AG08396 (cell line): ENCODE results near the gene XKR8.

Experiments
- DNase-seq: peaks from one replicate; pipeline ENCODE4 v3.0.0; 2012; ENCODE audit warnings: low spot score, mixed read lengths

Gene XKR8

DNA sequence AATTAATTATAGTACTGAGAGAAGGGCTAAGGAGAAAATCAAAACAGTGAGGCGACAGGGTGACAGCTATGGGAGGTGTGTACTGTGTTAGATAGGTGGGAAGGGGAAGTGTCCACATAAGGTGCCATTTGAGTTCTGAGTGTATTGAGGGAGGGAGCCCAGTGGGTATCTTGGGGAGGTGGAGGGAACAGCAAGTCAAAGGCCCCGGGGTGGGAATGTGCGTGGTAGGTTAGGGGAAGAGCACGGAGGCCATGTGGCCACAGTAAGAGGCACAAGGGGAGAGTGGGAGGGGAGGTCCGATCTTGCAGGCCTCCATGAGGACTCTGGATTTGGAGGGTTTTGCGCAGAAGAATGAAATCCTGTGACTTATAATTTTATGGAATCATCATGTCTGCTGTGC lies 3.0 kb upstream of the XKR8 start:
- no peak for DNase-seq

DNA sequence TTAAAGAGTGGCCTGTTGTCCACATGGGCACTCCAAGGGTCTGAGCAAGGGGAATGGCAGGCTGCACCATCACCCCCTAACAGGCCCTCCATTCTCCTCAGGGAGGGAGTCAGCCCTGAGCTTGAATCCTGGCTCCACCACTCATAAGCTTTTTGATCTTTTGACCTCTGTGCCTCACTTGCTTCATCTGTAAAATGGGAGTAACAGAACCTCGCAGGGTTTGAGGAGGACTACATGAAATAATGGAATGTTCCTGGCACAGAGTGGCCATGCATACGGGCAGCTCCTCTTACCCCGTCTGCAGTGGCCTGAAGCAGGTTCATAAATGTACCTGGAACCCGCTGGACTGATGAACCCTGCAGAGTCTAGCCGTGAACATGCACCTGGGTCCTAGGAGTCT lies 2.1 kb upstream of the XKR8 start:
- no peak for DNase-seq

DNA sequence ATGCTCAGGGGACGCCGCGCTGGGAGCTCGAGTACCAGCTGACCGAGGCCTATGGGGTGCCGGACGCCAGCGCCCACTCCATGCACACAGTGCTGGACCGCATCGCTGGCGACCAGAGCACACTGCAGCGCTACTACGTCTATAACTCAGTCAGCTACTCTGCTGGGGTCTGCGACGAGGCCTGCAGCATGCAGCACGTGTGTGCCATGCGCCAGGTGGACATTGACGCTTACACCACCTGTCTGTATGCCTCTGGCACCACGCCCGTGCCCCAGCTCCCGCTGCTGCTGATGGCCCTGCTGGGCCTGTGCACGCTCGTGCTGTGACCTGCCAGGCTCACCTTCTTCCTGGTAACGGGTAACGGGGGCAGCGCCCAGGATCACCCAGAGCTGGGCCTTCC lies 1.3 kb upstream of the XKR8 start:
- no peak for DNase-seq

DNA sequence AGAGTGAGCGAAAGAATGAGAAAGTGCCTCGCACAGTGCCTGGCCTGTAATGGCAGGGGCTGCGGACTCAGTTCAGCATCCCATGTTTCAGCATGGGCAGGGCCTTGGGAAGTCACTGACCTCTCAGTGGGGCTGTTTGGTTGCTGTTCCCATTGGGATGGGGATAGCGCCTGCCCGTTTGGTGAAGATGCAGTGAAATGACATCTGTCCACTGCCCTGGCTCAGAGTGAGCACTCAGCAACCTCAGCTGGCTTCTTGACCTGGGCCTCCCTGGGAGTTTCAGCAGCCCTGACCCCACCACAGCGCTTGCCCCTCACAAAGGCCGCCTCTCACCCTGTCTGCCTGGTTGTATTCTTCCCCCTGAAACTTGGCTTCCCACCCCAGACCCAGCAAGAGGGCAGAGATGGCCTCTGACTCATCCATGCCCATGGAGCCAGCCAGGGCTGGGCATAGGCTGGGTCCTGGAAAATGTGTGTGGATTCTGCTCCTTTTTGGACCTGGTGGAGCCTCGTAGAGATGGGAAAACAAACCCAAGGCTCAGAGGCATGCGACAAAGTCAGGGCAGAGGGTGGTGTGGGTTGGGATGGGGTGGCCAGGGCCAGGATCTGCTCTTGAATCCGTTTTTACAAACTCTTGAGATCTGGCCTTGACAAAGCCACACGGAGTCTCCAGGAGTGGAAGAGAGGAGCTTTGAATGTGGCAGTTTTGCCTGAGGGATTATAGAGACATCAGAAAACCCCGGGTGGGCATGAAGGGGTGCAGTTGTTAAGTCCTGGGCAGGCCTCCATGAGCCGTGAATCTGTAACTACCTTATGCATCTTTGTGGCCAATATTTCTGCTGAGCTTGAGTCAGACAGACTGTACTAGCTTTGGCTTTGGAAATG lies 1.2 kb downstream of the XKR8 start:
- DNase-seq, result peak; percentile 65

DNA sequence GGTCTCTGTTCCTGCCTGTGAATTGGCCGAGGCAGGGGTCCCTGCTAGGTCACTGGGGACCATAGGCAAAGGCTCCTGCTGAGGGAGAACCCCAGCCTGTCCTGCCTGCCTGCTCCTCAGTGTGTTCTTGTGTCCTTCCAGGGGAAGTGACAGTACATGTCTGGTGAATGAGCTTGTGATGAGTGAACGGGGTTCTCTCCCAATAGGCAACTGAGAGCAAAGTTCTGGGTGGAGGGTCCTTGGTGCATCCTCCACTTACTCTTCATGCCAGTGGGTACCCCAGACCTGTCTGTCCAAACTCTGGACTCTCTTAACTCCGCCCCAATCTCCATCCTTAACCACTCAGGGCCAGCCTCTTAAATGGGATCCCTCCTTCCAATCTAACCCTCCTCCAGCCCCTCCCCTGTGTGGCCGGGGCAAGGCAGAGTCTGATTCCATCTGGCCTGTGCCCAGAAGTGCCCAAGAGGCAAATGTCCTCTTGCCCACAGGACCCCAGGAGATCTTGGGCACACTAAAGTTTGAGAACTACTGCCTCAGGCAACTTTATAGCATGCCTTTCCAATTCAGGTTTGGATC lies 2.0 kb downstream of the XKR8 start:
- DNase-seq, result peak; percentile 27

DNA sequence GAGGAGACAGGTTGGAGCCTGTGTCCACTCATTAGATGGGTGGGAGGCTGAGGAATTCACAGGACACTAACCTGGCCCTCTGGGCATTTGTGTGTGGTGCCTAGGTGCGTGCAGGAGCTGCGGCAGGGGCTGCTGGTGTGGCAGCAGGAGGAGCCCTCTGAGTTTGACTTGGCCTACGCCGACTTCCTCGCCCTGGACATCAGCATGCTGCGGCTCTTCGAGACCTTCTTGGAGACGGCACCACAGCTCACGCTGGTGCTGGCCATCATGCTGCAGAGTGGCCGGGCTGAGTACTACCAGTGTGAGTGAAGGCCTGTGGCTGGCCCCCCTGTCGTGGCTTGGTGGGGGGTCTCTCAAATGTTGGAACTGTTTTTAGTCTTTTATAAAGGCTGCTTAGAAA lies 3.6 kb downstream of the XKR8 start:
- DNase-seq, result no peak

DNA sequence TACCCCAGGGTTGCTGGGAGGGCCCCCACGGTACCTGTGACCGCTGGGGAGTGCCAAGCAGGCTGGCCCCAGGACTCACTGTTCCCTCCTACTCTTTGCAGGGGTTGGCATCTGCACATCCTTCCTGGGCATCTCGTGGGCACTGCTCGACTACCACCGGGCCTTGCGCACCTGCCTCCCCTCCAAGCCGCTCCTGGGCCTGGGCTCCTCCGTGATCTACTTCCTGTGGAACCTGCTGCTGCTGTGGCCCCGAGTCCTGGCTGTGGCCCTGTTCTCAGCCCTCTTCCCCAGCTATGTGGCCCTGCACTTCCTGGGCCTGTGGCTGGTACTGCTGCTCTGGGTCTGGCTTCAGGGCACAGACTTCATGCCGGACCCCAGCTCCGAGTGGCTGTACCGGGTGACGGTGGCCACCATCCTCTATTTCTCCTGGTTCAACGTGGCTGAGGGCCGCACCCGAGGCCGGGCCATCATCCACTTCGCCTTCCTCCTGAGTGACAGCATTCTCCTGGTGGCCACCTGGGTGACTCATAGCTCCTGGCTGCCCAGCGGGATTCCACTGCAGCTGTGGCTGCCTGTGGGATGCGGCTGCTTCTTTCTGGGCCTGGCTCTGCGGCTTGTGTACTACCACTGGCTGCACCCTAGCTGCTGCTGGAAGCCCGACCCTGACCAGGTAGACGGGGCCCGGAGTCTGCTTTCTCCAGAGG lies 6.8 kb downstream of the XKR8 start:
- no peak for DNase-seq

DNA sequence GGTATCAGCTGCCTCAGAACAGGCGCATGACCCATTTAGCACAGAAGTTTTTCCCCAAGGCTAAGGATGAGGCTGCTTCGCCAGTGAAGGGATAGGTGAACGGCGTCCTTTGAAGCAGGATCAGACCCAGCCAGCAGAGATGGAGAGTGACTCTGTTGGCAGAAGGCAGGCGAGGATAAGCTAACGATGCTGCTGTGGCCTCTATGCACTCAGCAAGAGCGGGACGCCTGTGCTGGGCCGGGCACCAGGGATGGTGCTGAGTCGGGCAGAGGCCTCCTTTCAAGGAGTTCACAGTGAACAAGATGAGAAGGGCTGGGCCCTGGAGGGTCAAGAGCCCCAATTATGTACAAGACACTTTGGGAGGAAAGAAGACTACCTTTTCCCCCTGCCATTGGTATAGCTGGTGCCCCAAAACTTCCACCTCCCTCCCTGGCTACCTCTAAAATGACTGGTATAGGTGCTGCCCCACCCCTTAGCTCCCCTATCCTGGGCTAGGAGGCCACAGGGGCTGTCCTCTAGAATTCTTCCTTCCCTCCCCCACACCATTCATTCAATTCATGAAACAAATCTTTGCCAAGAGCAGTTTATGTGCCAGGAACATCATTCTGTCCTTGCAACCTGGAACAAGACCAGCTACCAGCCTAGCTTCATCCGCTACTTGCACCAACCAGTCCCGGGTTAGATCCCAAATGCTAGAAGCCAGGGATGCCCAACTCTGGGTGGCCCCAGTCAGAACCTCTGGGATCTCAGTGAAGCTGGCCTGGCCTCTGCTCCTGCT lies 7.5 kb downstream of the XKR8 start:
- no peak for DNase-seq

DNA sequence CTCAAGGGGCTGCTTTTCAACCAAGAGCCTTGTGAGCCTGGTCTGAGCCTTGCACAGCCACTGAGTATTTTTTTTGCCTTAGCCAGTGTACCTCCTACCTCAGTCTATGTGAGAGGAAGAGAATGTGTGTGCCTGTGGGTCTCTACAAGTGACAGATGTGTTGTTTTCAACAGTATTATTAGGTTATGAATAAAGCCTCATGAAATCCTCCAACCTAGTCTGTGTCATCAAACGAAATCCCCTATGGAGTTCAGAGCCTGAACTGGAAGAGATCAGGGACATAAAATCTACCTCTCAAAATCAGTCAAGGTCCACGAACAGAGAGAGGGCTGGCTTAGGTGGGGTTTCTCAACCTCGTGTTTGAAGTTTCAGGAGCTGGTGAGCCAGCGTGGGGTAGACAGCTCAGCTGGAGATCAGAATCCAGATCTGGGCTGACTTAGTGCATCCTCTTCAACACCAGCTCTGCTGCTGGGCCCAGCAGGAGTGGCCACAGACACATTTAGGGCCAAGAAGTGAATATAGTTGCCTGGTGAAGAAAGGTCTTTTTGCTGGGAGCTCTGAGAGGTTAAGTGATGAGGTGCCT lies 8.2 kb downstream of the XKR8 start:
- no peak for DNase-seq

DNA sequence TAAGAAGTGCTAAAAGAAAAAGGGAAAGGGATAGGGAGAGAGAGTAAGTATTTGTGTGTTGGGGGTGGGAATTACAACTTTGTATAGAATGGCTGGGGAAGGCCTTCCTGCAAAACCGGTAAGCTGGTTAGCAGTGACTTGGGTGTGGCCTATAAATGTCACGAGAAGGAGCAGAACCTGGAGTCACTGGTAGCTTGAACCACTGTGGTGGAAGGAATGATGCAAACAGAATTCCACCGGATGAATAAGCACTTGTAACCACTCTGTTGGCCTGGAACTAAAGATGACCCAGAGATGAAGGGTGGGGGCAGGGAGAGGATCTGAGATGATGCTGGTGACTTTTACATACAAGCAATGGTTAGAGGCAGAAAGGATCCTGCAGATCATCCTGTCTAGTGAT lies 8.9 kb downstream of the XKR8 start:
- DNase-seq, result peak; percentile 87

DNA sequence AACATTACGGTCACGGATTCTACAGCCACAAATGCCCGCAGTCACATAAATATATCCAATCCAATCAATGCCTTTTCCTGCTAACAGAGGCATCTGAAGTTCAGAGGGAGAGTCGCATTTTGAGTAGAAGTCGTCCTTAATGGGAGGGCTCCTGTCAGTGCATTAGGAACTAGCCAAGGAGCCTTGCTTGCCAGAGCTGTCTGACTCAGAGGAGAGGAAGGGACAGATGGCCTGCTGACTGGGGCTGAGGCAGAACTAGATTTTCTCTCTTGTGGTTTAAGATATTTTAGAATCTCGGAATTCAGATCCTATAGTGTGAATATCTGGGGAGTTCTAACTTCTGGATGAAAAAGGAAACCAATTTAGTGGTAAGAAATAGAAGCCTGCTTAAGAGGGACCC lies 10.6 kb downstream of the XKR8 start:
- peak; percentile 83 for DNase-seq

DNA sequence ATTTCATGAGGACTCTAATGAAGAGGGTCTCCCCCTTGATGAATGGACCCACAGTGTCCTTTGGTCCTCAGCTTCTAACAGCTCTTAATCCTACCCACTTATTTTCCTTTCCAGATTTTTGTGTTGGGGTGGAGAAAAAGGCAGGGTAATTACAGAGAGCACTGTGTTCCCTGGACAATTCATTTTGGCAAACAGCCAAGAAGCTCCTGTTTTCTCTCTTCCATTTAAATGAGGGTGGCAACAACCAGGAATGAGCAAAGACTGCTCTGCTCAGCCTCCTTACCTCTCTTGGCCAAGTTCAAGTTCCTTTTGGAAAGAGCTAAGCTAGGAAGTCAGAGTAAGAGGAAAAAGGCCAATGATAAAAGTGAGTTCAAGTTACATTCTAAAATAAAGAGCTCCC lies 11.9 kb downstream of the XKR8 start:
- DNase-seq, result no peak

DNA sequence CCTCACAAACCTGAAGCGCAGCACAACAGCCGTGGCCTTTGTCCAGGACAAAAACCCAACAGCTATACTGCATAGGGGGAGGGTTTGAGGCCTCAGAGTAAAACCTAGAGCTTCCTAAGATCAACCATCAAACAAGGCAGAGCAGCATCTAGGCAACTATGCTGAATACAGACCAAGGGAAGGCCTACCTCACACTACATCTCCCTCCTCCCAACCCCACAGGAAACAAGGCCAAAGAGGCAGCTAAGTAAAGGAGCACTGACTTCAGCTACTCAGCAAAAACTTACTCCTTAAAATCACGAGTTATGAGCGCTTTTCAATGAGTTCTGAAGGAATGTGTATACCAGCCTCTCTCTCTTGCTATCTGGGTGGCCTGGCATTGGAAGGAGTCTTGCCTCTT lies 12.4 kb downstream of the XKR8 start:
- no peak for DNase-seq

DNA sequence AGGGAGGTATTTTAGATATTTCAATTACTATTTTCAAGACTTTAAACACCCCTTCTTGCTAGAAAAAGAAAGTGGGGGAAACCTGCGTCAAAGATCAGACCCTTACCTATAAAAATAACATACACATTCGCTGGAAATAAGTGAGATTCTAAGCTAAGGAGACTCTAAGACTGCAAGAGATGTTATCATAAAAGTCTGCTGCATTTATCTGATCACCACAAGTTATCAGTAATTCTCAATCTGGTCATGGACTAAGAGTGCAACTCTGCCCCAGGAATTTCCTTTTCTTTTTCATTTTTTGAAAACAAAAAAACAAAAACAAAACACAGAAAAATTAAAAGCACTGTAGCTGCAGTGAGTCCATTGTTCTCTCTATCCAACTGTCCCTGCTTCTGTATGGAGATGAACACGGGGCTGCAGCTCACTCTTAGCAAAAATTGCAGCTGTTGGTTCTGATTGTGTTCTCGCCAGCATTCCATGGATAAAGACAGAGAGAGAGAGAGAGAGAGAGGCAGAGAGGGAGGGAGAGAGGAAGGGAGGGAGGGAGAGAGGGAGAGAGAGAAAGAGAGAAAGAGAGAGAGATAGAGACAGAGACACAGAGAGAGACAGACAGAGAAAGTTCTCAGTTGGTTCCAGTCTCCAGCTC lies 14.1 kb downstream of the XKR8 start:
- DNase-seq, result no peak

DNA sequence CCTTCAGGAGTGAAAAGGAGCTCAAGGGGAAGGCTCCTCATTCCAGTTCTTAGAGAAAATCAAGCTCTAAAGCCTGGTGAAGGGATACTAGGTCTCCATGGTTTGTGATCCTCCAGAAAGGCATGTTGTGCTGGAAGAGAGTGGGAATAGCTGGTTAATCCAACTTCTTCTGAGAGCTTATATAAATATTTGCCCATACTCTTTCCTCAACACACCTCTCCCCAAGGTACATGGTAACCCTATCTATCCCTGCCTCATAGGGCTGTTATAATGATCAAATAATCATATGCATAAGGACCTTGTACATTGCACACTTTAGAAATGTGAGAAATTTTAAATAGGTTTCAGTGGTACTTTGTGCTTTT lies 14.6 kb downstream of the XKR8 start:
- no peak for DNase-seq

DNA sequence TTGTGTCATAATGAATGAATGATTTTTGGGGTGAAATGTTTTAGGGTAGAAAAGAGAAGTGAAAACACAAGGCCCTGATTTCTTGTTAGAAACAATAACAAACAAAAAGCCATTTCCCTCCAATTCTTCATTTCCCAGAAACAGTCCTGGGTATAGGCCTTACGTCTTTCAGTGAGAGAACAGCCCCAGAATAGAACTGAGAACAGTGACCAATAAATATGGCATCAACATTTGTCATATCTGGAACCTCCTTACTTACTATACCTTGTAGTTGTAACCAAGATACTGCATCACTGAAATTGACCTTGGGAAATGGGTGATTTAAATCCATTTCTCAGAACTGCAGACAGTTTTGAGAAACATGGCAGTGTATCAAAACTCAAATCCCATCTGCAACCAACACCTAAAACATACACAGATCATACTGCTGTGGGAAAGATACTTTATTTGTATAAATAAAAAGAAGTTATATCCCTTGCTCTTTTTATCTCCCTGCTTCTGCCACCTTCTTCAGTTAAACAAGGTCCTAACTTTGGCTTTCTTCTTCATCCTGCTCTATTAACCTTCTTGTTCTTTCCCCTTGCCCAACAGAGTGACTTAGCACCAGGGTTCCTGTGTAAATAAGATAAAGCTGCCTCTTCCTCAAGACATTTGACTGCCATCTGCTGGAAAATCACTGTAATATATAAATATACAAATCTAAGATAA lies 19.5 kb downstream of the XKR8 start:
- DNase-seq, result peak; percentile 45

DNA sequence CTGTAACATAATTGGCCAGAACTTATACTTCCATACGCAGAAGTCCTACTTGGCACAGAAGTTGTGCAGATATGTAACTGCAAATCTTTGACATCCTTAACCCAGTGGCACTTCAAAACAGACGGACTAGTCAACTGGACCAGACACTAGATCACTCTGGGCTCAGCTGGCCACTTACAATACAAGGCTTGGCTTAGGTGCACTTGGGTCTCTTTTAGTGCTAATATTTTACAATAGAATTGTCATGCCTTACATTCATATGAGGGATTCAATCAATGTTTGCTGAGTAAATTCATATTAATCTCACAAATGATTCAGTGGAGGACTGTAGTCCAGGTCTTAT lies 20.1 kb downstream of the XKR8 start:
- no peak for DNase-seq

DNA sequence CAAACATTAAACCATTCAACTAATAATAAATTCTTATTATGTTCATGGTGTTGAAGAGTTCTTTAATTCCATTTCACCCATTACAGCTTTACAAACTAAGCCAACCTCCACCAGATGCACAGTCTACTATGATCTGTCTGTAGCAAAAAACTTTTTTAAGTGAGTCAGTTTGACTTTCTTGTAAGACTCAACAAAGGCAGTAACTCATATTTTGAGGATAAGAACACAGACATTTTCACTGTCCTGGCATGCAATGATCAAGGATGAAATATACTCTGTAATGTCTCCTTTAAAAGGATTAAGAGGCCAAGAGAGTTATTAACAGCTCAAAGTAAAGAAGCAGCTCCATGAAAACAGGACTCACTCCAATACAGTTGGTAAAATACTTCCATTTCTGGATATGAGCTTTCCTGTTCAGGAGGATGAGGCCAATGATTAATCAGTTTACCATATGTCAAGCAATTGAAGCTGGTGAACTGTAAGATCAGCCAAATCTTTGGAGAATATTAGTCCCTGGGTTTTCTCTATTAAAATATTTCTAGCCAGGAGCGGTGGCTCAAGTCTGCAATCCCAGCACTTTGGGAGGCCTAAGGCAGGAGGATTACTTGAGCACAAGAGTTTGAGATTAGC lies 20.6 kb downstream of the XKR8 start:
- no peak for DNase-seq

DNA sequence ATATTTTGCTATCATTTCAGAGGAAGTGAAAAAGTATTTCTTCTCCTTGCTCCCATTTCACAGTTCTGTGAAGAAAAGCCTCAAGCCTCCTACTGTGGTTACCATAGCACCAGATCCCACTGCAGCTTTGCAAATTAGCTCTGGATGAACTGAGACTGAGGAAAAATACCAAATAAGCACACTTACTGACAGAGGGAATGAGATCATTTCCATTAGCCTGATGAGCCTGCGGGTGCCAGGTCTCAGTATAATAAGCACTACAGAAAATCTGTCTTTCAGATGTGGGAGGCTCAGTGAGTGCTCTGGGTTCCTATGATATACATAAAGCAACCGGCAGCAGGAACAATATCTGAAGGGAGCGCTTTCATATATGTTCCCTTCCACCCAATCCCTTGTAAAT lies 21.4 kb downstream of the XKR8 start:
- no peak for DNase-seq

DNA sequence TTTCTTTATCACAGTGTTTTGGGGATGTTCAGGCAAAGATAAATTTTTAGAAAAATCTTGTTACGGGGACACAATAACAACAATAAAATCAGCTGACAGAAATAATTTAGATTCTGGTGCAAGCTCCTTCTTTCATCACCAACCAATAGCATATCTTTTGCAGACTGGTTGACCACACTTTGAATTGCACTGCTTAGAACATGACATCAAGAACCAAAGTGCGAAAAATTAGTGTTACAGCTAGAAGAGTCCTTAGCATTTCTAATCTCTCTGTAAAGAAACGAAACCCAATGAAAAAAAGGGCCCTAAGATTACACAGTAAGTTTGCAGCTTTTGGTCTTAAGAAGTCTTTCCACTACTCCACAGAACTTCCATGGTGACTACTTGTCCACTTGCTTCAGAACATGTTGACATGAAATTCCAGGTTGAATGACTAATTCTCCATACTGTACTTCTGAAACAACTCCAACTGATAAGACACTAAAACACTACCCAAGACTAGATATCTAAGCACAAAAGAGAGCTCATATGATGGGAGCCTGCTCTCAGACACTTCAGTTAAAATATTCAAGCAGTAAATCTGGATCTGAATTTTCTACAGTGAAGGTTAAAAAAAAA lies 31.3 kb downstream of the XKR8 start:
- no peak for DNase-seq
